ENCODE measurements around the gene METTL9.

GRCh38 chr16:21664801-21665492 is 65.6 kb downstream of the METTL9 start:
- TF ChIP-seq ZNF350 (tag by site-specific recombination; IDR thresholded peaks at IDR 0.05): no peak
- TF ChIP-seq OSR2 (tag by site-specific recombination; IDR thresholded peaks at IDR 0.05): no peak
- TF ChIP-seq ZNF707 (tag by site-specific recombination; IDR thresholded peaks at IDR 0.05): no peak
- no peak for TF ChIP-seq ZNF26 (tag by site-specific recombination; IDR thresholded peaks at IDR 0.05)
- TF ChIP-seq, protein P1, sequence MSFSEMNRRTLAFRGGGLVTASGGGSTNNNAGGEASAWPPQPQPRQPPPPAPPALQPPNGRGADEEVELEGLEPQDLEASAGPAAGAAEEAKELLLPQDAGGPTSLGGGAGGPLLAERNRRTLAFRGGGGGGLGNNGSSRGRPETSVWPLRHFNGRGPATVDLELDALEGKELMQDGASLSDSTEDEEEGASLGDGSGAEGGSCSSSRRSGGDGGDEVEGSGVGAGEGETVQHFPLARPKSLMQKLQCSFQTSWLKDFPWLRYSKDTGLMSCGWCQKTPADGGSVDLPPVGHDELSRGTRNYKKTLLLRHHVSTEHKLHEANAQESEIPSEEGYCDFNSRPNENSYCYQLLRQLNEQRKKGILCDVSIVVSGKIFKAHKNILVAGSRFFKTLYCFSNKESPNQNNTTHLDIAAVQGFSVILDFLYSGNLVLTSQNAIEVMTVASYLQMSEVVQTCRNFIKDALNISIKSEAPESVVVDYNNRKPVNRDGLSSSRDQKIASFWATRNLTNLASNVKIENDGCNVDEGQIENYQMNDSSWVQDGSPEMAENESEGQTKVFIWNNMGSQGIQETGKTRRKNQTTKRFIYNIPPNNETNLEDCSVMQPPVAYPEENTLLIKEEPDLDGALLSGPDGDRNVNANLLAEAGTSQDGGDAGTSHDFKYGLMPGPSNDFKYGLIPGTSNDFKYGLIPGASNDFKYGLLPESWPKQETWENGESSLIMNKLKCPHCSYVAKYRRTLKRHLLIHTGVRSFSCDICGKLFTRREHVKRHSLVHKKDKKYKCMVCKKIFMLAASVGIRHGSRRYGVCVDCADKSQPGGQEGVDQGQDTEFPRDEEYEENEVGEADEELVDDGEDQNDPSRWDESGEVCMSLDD (tag by site-specific recombination; IDR thresholded peaks at IDR 0.05): no peak
- TF ChIP-seq BCL11A (tag by site-specific recombination; IDR thresholded peaks at IDR 0.05; ENCODE audit: low read depth): no peak
- TF ChIP-seq ZNF391 (tag by site-specific recombination; IDR thresholded peaks at IDR 0.05; ENCODE audit: borderline replicate concordance, low read depth): no peak
- TF ChIP-seq CTCF (tag by site-specific recombination; IDR thresholded peaks at IDR 0.05): no peak
- TF ChIP-seq KLF10 (tag by site-specific recombination; IDR thresholded peaks at IDR 0.05): no peak
- TF ChIP-seq GFI1B (tag by site-specific recombination; IDR thresholded peaks at IDR 0.05): no peak
